MM.1S (cell line): Measurements from ENCODE around the gene LSR.
A peak's percentile ranks its signal among the peaks of the same experiment; 100 is the strongest.

Experiments
- DNase-seq: peaks from one replicate; pipeline ENCODE4 v3.0.0-alpha.2; 2015
- H2AFZ ChIP-seq: fragments of 300-600 bp; sonication (generic); 2 replicates; pipeline ENCODE4 v1.6.0; 2016; ENCODE audit warnings: antibody characterized with exemption, low read length
- H3F3A ChIP-seq: fragments of 300-600 bp; sonication (generic); 2 replicates; pipeline ENCODE4 v1.6.1; 2016; ENCODE audit warnings: mild to moderate bottlenecking, antibody characterized with exemption, low read length, moderate library complexity, mixed read lengths; ENCODE audit not compliant: insufficient read depth
- H3K27ac ChIP-seq: fragments of 300-600 bp; sonication (generic); 2 replicates; pipeline ENCODE4 v1.5.1; 2016; ENCODE audit warnings: mild to moderate bottlenecking, low read length
- H3K27me3 ChIP-seq: fragments of 300-600 bp; sonication (generic); replicated peaks from 2 replicates; pipeline ENCODE4 v1.6.0; 2016; ENCODE audit warnings: low read length; ENCODE audit not compliant: insufficient read depth
- H3K36me3 ChIP-seq: fragments of 300-600 bp; sonication (generic); replicated peaks from 2 replicates; pipeline ENCODE4 v1.6.1; 2016; ENCODE audit warnings: mild to moderate bottlenecking, low read length, mixed read lengths; ENCODE audit not compliant: insufficient read depth
- H3K4me1 ChIP-seq: fragments of 300-600 bp; sonication (generic); 2 replicates; pipeline ENCODE4 v1.6.1; 2016; ENCODE audit warnings: low read length, mixed read lengths
- H3K4me2 ChIP-seq: fragments of 300-600 bp; sonication (generic); 2 replicates; pipeline ENCODE4 v1.6.0; 2016; ENCODE audit warnings: low read depth, low read length
- H3K4me3 ChIP-seq: fragments of 300-600 bp; sonication (generic); 2 replicates; pipeline ENCODE4 v1.5.1; 2016; ENCODE audit warnings: low read length, mixed read lengths
- H3K79me2 ChIP-seq: fragments of 300-600 bp; sonication (generic); 2 replicates; pipeline ENCODE4 v1.6.1; 2016; ENCODE audit warnings: mixed run types, low read length, mixed read lengths
- H3K9ac ChIP-seq: fragments of 300-600 bp; sonication (generic); 2 replicates; pipeline ENCODE4 v1.6.1; 2016; ENCODE audit warnings: low read length, mixed read lengths
- H3K9me2 ChIP-seq: fragments of 300-600 bp; sonication (generic); replicated peaks from 2 replicates; pipeline ENCODE4 v1.6.1; 2016; ENCODE audit warnings: mild to moderate bottlenecking, low read length, mixed read lengths; ENCODE audit not compliant: insufficient read depth
- H3K9me3 ChIP-seq: fragments of 300-600 bp; sonication (generic); replicated peaks from 2 replicates; pipeline ENCODE4 v1.6.1; 2016; ENCODE audit warnings: mild to moderate bottlenecking, low read length, mixed read lengths; ENCODE audit not compliant: insufficient read depth
- H4K20me1 ChIP-seq: fragments of 300-600 bp; sonication (generic); 2 replicates; pipeline ENCODE4 v1.6.1; 2016; ENCODE audit warnings: mild to moderate bottlenecking, low read length, moderate library complexity, mixed read lengths; ENCODE audit not compliant: insufficient read depth
- EZH2 ChIP-seq: fragments of 300-600 bp; sonication (generic); optimal IDR thresholded peaks from 2 replicates; pipeline ENCODE3; 2017; ENCODE audit warnings: low read depth, mild to moderate bottlenecking, antibody characterized with exemption, low read length, mixed read lengths
- EZH2phosphoT487 ChIP-seq: fragments of 300-600 bp; sonication (generic); IDR thresholded peaks from 2 replicates; pipeline ENCODE4 v1.6.1; 2018; ENCODE audit warnings: antibody characterized with exemption, low read length
- TF ChIP-seq, protein P1 (sequence below): fragments of 300-600 bp; sonication (generic); IDR thresholded peaks from 2 replicates; pipeline ENCODE4 v1.5.1; 2016; ENCODE audit warnings: antibody characterized with exemption, low read length, mixed read lengths

The LSR gene

GRCh38 chr19:35206855-35207254, 41.9 kb upstream of the LSR start:
- TF ChIP-seq, protein P1, sequence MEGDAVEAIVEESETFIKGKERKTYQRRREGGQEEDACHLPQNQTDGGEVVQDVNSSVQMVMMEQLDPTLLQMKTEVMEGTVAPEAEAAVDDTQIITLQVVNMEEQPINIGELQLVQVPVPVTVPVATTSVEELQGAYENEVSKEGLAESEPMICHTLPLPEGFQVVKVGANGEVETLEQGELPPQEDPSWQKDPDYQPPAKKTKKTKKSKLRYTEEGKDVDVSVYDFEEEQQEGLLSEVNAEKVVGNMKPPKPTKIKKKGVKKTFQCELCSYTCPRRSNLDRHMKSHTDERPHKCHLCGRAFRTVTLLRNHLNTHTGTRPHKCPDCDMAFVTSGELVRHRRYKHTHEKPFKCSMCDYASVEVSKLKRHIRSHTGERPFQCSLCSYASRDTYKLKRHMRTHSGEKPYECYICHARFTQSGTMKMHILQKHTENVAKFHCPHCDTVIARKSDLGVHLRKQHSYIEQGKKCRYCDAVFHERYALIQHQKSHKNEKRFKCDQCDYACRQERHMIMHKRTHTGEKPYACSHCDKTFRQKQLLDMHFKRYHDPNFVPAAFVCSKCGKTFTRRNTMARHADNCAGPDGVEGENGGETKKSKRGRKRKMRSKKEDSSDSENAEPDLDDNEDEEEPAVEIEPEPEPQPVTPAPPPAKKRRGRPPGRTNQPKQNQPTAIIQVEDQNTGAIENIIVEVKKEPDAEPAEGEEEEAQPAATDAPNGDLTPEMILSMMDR: no peak
- no peak for TF ChIP-seq EZH2
- TF ChIP-seq EZH2phosphoT487: no peak
- H3K27me3 ChIP-seq: no peaks in the 10 kb centered on the region
- peak overlapping the region; percentile 46 for H3K4me3 ChIP-seq
- peak overlapping the region; percentile 93 for H3K27ac ChIP-seq
- peak overlapping the region; percentile 83 for H3K9ac ChIP-seq
- no peak overlapping the region for H2AFZ ChIP-seq
- no peak for DNase-seq
- no peaks in the 10 kb centered on the region for H3K36me3 ChIP-seq
- H3K4me2 ChIP-seq: peak overlapping the region; percentile 62
- H4K20me1 ChIP-seq: no peaks in the 10 kb centered on the region
- no peaks in the 10 kb centered on the region for H3K9me3 ChIP-seq
- H3K4me1 ChIP-seq: peaks cover 43% of the 10 kb centered on the region
- H3K79me2 ChIP-seq: no peaks in the 10 kb centered on the region
- peaks cover 31% of the 10 kb centered on the region for H3F3A ChIP-seq
- no peaks in the 10 kb centered on the region for H3K9me2 ChIP-seq

- Histone ChIP-seq H4K20me1 (no peaks in the 10 kb centered on the region), H2AFZ (no peak overlapping the region), H3K4me2 (peak overlapping the region; percentile 62; the same call in 1 of the 2 replicates), H3K79me2 (no peaks in the 10 kb centered on the region), H3K4me3 (no peak overlapping the region), H3F3A (peaks cover 31% of the 10 kb centered on the region), H3K27ac (peak overlapping the region; percentile 93), H3K27me3 (no peaks in the 10 kb centered on the region), H3K9me2 (no peaks in the 10 kb centered on the region), H3K4me1 (peaks cover 48% of the 10 kb centered on the region), H3K36me3 (no peaks in the 10 kb centered on the region), H3K9ac (peak overlapping the region; percentile 83; the same call in 1 of the 2 replicates), H3K9me3 (no peaks in the 10 kb centered on the region)
- TF ChIP-seq, protein P1: no peak
- TF ChIP-seq EZH2phosphoT487 (no peak), EZH2 (no peak)
- DNase-seq: peak; percentile 51
These were observed 41.4 kb upstream of the LSR start for GRCh38 chr19:35207391-35207871.

- no peaks in the 10 kb centered on the region for H3K9me3 ChIP-seq
- TF ChIP-seq, protein P1: no peak
- TF ChIP-seq EZH2phosphoT487 (no peak), EZH2 (no peak)
- no peaks in the 10 kb centered on the region for H3K27me3 ChIP-seq
- H4K20me1 ChIP-seq: no peaks in the 10 kb centered on the region
- DNase-seq: no peak
- H3K79me2 ChIP-seq: no peaks in the 10 kb centered on the region
- H2AFZ ChIP-seq: no peak overlapping the region
- peaks cover 54% of the 10 kb centered on the region for H3K4me1 ChIP-seq
- no peaks in the 10 kb centered on the region for H3K36me3 ChIP-seq
- peak overlapping the region; percentile 93 for H3K27ac ChIP-seq
- H3F3A ChIP-seq: peaks cover 31% of the 10 kb centered on the region
- no peak overlapping the region for H3K4me3 ChIP-seq
- H3K9ac ChIP-seq: peak overlapping the region; percentile 83; the same call in 1 of the 2 replicates
- no peaks in the 10 kb centered on the region for H3K9me2 ChIP-seq
- H3K4me2 ChIP-seq: peak overlapping the region; percentile 62; the same call in 1 of the 2 replicates
These were observed 40.7 kb upstream of the LSR start for GRCh38 chr19:35208121-35208520.
